Esophagus muscularis mucosa (tissue), 4 donors: ENCODE measurements around the gene ZXDC. TPM values are rescaled to one million over a fixed set of nuclear protein-coding genes. Genes with fewer than 3 reads are reported as not detected.

ENCODE experiments used
- DNase-seq: peaks from one replicate; pipeline ENCODE4 v3.0.0-alpha.2; 2017; ENCODE audit errors: extremely low spot score
- H3K27ac ChIP-seq, 4 donors: fragments of 200-600 bp; sonication (generic); replicated peaks in 1 of 4; 1 replicate in 3 of 4; 2 replicates in 1 of 4; pipeline ENCODE4 v1.5.1; 2016 to 2019; ENCODE audit warnings: mild to moderate bottlenecking in 1 of 4
- H3K27me3 ChIP-seq, 4 donors: fragments of 200-600 bp; sonication (generic); one replicate each; pipeline versions ENCODE4 v1.5.1 to v1.6.0; 2016 to 2019
- H3K36me3 ChIP-seq, 4 donors: fragments of 200-600 bp; sonication (generic); one replicate each; pipeline ENCODE4 v1.5.1; 2016 to 2019
- H3K4me1 ChIP-seq, 4 donors: fragments of 200-600 bp; sonication (generic); one replicate each; pipeline ENCODE4 v1.5.1; 2016 to 2019
- H3K4me3 ChIP-seq, 4 donors: fragments of 200-600 bp; sonication (generic); 1 replicate in 2 of 4; 2 replicates in 2 of 4; pipeline ENCODE4 v1.5.1; 2016 to 2019; ENCODE audit warnings: mild to moderate bottlenecking in 4 of 4, moderate library complexity in 1 of 4
- H3K9me3 ChIP-seq, 4 donors: fragments of 200-600 bp; sonication (generic); 1 replicate in 3 of 4; 2 replicates in 1 of 4; pipeline ENCODE4 v1.5.1; 2016 to 2019
- EP300 ChIP-seq: sonication (generic); formaldehyde crosslinking; IDR thresholded peaks from one replicate; pipeline ENCODE4 v1.6.1; 2017; ENCODE audit warnings: antibody characterized with exemption
- POLR2A ChIP-seq: fragments of 450-650 bp; IDR thresholded peaks from one replicate; pipeline ENCODE4 v1.6.1; 2017; ENCODE audit warnings: antibody characterized with exemption, moderate library complexity, mild to moderate bottlenecking, low read depth
- POLR2AphosphoS5 ChIP-seq, 2 donors: sonication (generic); formaldehyde crosslinking; IDR thresholded peaks; one replicate each; pipeline ENCODE4 v1.6.1; 2017; ENCODE audit warnings: antibody characterized with exemption in 2 of 2
- WGBS: methylation state at CpG from one replicate; pipeline ENCODE4 v1.1.5; 2018; 5-methylcytosine and 5-hydroxymethylcytosine counted together
- intact Hi-C: fragments of 100-400 bp; cut with DNase I; formaldehyde crosslinking; loops from one replicate; pipeline ENCODE4 v1.15.1; 2023
- total RNA-seq, 4 donors: library from RNA; depleted of rRNA; stranded (reverse); fragments of >200 nt; gene quantifications; one replicate each; pipeline versions ENCODE4 v1.1.0 to v1.2.1, GENCODE V29; 2016
- TF ChIP-seq, protein P1 (sequence below), 3 experiments: fragments of 200-600 bp in 2 of 3; fragments of 450-650 bp in 1 of 3; sonication (generic) in 2 of 3; IDR thresholded peaks; one replicate each; pipeline ENCODE4 v1.5.1; 2017 to 2019; ENCODE audit warnings: antibody characterized with exemption in 3 of 3, mild to moderate bottlenecking in 2 of 3, moderate library complexity in 1 of 3

ZXDC gene
- total RNA-seq, 4 donors from 2014 or later: 25.8 to 41.2 (median 38.6) TPM

DNA sequence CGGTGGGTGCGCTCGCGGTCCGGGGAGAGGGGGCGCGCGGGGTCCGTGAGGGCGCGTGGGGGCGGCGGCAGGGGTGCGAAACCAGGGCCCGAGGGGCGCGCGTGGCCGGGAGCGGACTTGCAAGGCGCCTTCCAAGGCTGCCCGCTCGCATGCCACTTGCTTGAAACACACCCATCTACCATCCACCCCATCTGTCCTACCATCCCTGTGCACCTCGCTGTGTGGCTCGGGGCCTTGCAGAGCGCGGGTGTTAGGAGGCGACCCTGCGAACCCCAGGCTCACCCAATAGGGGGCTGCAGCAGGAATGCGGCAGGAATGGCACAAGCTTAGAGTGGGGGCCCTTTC lies 80.7 kb downstream of the ZXDC start:
- Histone ChIP-seq H3K4me3 (peak overlapping the region; percentile 40 to 53 (median 49)), H3K36me3 (no peaks in the 10 kb centered on the region), H3K27ac (peak overlapping the region in 1 of 4 donors; percentile 11), H3K9me3 (no peaks in the 10 kb centered on the region), H3K27me3 (peaks cover 0 to 15% (median under 1%) of the 10 kb centered on the region in 4 donors), H3K4me1 (peaks cover 4 to 13% (median 12%) of the 10 kb centered on the region in 4 donors)
- intact Hi-C loops: loop anchor here (5.0 kb wide), 1 partner anchor 77 kb away; no protein-coding TSS in a partner anchor
- 20% methylated on average over 1 of the region's 30 CpGs for WGBS
- no peak for TF ChIP-seq POLR2AphosphoS5 (IDR thresholded peaks at IDR 0.05)
- TF ChIP-seq POLR2A: no peak
- TF ChIP-seq EP300: no peak
- TF ChIP-seq, protein P1, sequence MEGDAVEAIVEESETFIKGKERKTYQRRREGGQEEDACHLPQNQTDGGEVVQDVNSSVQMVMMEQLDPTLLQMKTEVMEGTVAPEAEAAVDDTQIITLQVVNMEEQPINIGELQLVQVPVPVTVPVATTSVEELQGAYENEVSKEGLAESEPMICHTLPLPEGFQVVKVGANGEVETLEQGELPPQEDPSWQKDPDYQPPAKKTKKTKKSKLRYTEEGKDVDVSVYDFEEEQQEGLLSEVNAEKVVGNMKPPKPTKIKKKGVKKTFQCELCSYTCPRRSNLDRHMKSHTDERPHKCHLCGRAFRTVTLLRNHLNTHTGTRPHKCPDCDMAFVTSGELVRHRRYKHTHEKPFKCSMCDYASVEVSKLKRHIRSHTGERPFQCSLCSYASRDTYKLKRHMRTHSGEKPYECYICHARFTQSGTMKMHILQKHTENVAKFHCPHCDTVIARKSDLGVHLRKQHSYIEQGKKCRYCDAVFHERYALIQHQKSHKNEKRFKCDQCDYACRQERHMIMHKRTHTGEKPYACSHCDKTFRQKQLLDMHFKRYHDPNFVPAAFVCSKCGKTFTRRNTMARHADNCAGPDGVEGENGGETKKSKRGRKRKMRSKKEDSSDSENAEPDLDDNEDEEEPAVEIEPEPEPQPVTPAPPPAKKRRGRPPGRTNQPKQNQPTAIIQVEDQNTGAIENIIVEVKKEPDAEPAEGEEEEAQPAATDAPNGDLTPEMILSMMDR (IDR thresholded peaks at IDR 0.05): no peak
- DNase-seq: no peak

DNA sequence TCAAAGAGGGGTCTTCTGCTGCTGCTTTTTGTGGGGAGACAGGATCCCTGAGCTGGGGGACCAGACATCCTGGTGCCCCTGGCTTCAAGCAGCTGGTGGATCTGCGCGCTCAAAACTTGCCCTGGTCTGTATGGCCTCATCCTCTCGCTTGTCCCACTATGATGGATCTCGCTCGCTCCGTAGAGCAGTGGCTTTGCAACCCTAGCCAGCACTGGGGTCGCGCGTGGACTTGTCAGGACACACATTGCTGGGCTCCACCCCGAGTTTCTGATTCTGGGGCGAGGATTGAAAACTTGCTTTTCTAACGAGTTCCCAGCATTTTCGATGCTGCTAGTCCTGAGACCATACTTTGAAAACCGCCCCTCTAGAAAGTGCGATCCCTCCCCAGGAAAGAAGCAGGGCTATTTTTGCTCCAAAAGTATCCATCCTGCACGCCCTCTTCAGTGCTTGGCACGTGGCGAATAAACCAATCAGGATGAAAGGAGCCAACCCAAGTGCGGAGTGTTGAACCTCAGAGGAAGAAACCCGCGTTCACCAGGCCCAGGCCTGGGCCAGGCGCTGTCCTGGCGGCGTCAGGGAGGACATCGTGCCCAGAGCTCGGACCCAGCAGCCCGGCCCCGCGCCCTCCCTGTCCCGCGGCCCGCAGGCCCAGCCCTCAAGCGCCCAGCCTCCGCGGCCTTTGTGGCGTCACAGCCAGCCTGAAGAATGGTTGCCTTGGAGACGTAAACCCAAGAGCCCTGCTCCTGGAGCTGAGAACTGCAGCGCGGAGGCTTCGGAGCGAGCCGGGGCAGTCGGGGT lies 81.3 kb downstream of the ZXDC start, which contains the start of gene CFAP100:
TSS of gene CFAP100 (plus strand) at position 731 of the 798 bp plus-strand sequence. CDS start 1,092 bp downstream, outside the sequence.
- Histone ChIP-seq H3K27me3 (peaks cover 0 to 15% (median 2%) of the 10 kb centered on the region in 4 donors), H3K36me3 (no peaks in the 10 kb centered on the region), H3K27ac (peak within 1 kb of the TSS in 1 of 4 donors; percentile 11), H3K4me1 (peaks cover 7 to 17% (median 16%) of the 10 kb centered on the region in 4 donors), H3K4me3 (peak within 1 kb of the TSS; percentile 40 to 53 (median 49)), H3K9me3 (no peaks in the 10 kb centered on the region)
- 55% methylated on average over 26 of the region's 43 CpGs for WGBS
- TF ChIP-seq POLR2AphosphoS5 (IDR thresholded peaks at IDR 0.05): peak in 1 of 2 donors; percentile 26
- TF ChIP-seq EP300: no peak
- DNase-seq: no peak
- intact Hi-C loops: loop anchor here (5.0 kb wide), 1 partner anchor 78 kb away; no protein-coding TSS in a partner anchor

DNA sequence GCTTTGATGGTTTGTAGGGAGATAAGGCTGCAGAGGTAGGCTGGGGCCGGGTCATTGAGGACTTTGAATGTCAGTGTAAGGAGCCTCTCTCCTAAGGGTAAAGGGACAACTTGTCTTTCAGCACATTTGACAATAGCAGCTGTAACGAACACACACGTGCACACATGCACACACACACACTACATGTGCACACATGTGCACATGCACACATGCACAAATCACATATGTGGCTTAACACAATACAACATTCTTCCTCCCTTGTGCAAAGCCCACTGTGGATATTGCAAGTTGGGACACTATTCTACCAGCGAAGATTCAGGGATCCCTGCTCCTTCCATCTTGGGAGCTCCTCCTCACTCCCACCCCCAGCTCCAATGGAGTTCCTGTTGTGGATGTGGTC lies 82.1 kb downstream of the ZXDC start:
- H3K27me3 ChIP-seq: peaks cover 0 to 15% (median 2%) of the 10 kb centered on the region in 4 donors
- intact Hi-C loops: loop anchor here (5.0 kb wide), 1 partner anchor 79 kb away; no protein-coding TSS in a partner anchor
- H3K9me3 ChIP-seq: no peaks in the 10 kb centered on the region
- no peak overlapping the region for H3K27ac ChIP-seq
- no peak overlapping the region for H3K4me3 ChIP-seq
- TF ChIP-seq, protein P1 (IDR thresholded peaks at IDR 0.05): no peak
- no peak for TF ChIP-seq POLR2AphosphoS5 (IDR thresholded peaks at IDR 0.05)
- no peak for TF ChIP-seq POLR2A
- TF ChIP-seq EP300: no peak
- H3K36me3 ChIP-seq: no peaks in the 10 kb centered on the region
- WGBS: 91% methylated on average over 4 of the region's 4 CpGs
- H3K4me1 ChIP-seq: peaks cover 14 to 25% (median 24%) of the 10 kb centered on the region in 4 donors
- DNase-seq: no peak

DNA sequence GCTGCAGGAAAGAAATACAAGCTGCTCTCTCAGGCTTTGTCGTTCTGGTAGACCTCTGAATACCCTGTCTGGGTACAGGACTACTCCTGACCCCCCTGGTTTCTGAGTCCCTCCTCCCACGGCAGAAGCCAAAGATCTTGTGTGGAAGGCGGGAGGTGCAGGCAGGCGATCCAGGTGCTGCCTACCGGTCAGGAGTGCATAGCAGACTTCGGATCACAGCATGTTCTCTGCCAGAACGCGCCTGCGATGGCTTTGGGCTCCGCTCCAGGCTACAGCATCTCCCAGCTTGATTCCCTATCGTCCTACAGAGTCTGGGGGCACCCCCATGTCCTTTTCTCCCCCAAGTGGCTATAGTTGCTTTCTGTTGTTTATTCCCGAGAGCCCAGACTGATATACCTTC lies 83.4 kb downstream of the ZXDC start:
- H3K36me3 ChIP-seq: no peaks in the 10 kb centered on the region
- H3K4me3 ChIP-seq: no peak overlapping the region
- no peaks in the 10 kb centered on the region for H3K9me3 ChIP-seq
- intact Hi-C loops: loop anchor here (5.0 kb wide), 1 partner anchor 80 kb away; no protein-coding TSS in a partner anchor
- H3K27me3 ChIP-seq: peaks cover 0 to 15% (median 2%) of the 10 kb centered on the region in 4 donors
- TF ChIP-seq, protein P1 (IDR thresholded peaks at IDR 0.05): no peak
- TF ChIP-seq POLR2AphosphoS5 (IDR thresholded peaks at IDR 0.05) (no peak), EP300 (no peak), POLR2A (no peak)
- DNase-seq: no peak
- no peak overlapping the region for H3K27ac ChIP-seq
- H3K4me1 ChIP-seq: peaks cover 15 to 28% (median 28%) of the 10 kb centered on the region in 4 donors
- 83% methylated on average over 12 of the region's 12 CpGs for WGBS

DNA sequence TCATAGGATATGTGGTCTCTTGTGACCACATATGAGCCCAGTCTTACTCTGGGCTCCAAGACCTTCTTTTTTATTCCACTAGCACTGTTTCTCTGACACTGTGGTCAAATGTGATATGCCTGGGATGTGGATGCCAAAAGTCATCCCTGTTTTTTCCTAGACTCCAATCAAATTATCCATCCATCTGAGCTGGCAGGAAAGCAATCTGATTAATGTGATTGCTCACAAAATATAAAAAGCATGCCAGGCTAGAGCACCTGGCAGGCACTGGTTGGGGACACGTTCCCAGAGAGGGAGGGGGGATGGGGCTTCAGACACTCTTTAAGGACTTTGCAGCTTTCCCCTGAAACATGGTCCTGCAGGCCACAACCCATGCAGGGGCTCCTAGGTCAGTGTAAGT lies 84.1 kb downstream of the ZXDC start:
- TF ChIP-seq, protein P1 (IDR thresholded peaks at IDR 0.05): no peak
- WGBS: 35% methylated on average over 1 of the region's 1 CpG
- Histone ChIP-seq H3K9me3 (no peaks in the 10 kb centered on the region), H3K27ac (no peak overlapping the region), H3K27me3 (peaks cover 0 to 15% (median 2%) of the 10 kb centered on the region in 4 donors), H3K4me1 (peaks cover 15 to 28% (median 28%) of the 10 kb centered on the region in 4 donors), H3K4me3 (no peak overlapping the region), H3K36me3 (no peaks in the 10 kb centered on the region)
- DNase-seq: no peak
- intact Hi-C loops: loop anchor here (2.0 to 5.0 kb wide), 2 partner anchors 81 to 133 kb away; no protein-coding TSS in a partner anchor
